Liver (tissue), 9 donors: Measurements from ENCODE around the gene PAPSS1. TPM values are rescaled to one million over a fixed set of nuclear protein-coding genes. Genes with fewer than 3 reads are reported as not detected.

ENCODE experiments used
- DNase-seq: peaks from one replicate; pipeline ENCODE4 v3.0.0-alpha.2; 2017; ENCODE audit warnings: low spot score
- H3K27ac ChIP-seq, 2 donors: one replicate each; pipeline ENCODE4 v1.7.0; 2013; ENCODE audit warnings: inconsistent platforms in 2 of 2, low read length in 2 of 2, control low read depth in 1 of 2, low read depth in 1 of 2, mild to moderate bottlenecking in 1 of 2
- H3K27me3 ChIP-seq, 4 donors: one replicate each; pipeline versions ENCODE4 v1.6.1 to v1.7.0; 2013; ENCODE audit warnings: low read length in 3 of 4, inconsistent platforms in 1 of 4, mild to moderate bottlenecking in 1 of 4, moderate library complexity in 1 of 4; ENCODE audit not compliant: control insufficient read depth in 4 of 4, insufficient read depth in 4 of 4
- H3K36me3 ChIP-seq, 4 donors: one replicate each; pipeline versions ENCODE4 v1.6.1 to v1.7.0; 2013; ENCODE audit warnings: low read length in 3 of 4, mild to moderate bottlenecking in 3 of 4, low read depth in 1 of 4, moderate library complexity in 1 of 4; ENCODE audit not compliant: control insufficient read depth in 4 of 4, insufficient read depth in 3 of 4
- H3K4me1 ChIP-seq, 4 donors: one replicate each; pipeline versions ENCODE4 v1.6.1 to v1.7.0; 2013; ENCODE audit warnings: low read length in 3 of 4, mild to moderate bottlenecking in 3 of 4, moderate library complexity in 1 of 4; ENCODE audit not compliant: control insufficient read depth in 4 of 4, insufficient read depth in 4 of 4
- H3K4me3 ChIP-seq, 3 donors: one replicate each; pipeline versions ENCODE4 v1.6.1 to v1.7.0; 2013; ENCODE audit warnings: low read length in 3 of 3, control low read depth in 1 of 3, low read depth in 1 of 3, mild to moderate bottlenecking in 1 of 3
- H3K9ac ChIP-seq, 2 donors: one replicate each; pipeline ENCODE4 v1.7.0; 2013; ENCODE audit warnings: low read length in 2 of 2, mild to moderate bottlenecking in 2 of 2, moderate library complexity in 2 of 2, control low read depth in 1 of 2, low read depth in 1 of 2
- H3K9me3 ChIP-seq, 4 donors: one replicate each; pipeline versions ENCODE4 v1.6.1 to v1.7.0; 2013; ENCODE audit warnings: low read length in 3 of 4; ENCODE audit not compliant: control insufficient read depth in 4 of 4
- ATF3 ChIP-seq: IDR thresholded peaks from 2 replicates; pipeline ENCODE4 v1.6.1; 2016; ENCODE audit warnings: antibody characterized with exemption
- CTCF ChIP-seq: fragments of 150-350 bp; IDR thresholded peaks from 2 replicates; pipeline ENCODE4 v1.5.1; 2017; ENCODE audit warnings: improper control_type of control experiment, low read depth, low read length; ENCODE audit not compliant: missing input control
- EGR1 ChIP-seq, 2 donors: IDR thresholded peaks; 2 replicates each; pipeline ENCODE4 v1.6.1; 2016 to 2018; ENCODE audit warnings: antibody characterized with exemption in 2 of 2, low read depth in 2 of 2
- FOXA1 ChIP-seq: IDR thresholded peaks from 2 replicates; pipeline ENCODE4 v1.6.1; 2016; ENCODE audit warnings: antibody characterized with exemption
- GABPA ChIP-seq, 2 donors: IDR thresholded peaks in 1 of 2; conservative IDR thresholded peaks in 1 of 2; 2 replicates each; pipeline ENCODE4 v1.6.1; 2016; ENCODE audit warnings: antibody characterized with exemption in 2 of 2, mild to moderate bottlenecking in 1 of 2, moderate library complexity in 1 of 2
- HNF4A ChIP-seq, 2 donors: conservative IDR thresholded peaks; 2 replicates each; pipeline ENCODE4 v1.6.1; 2016; ENCODE audit warnings: antibody characterized with exemption in 2 of 2, mild to moderate bottlenecking in 2 of 2
- HNF4G ChIP-seq: IDR thresholded peaks from 2 replicates; pipeline ENCODE4 v1.6.1; 2016; ENCODE audit warnings: antibody characterized with exemption
- JUND ChIP-seq, 2 donors: IDR thresholded peaks; 2 replicates each; pipeline ENCODE4 v1.6.1; 2016; ENCODE audit warnings: antibody characterized with exemption in 2 of 2
- MAX ChIP-seq: IDR thresholded peaks from 2 replicates; pipeline ENCODE4 v1.6.1; 2016; ENCODE audit warnings: antibody characterized with exemption
- NR2F2 ChIP-seq: IDR thresholded peaks from 2 replicates; pipeline ENCODE4 v1.6.1; 2016; ENCODE audit warnings: antibody characterized with exemption
- RAD21 ChIP-seq, 2 donors: IDR thresholded peaks; 2 replicates each; pipeline ENCODE4 v1.6.1; 2016; ENCODE audit warnings: antibody characterized with exemption in 2 of 2, mild to moderate bottlenecking in 2 of 2
- REST ChIP-seq: IDR thresholded peaks from 2 replicates; pipeline ENCODE4 v1.6.1; 2016; ENCODE audit warnings: antibody characterized with exemption, mild to moderate bottlenecking
- RXRA ChIP-seq, 2 donors: IDR thresholded peaks; 2 replicates each; pipeline ENCODE4 v1.6.1; 2017 to 2018; ENCODE audit warnings: antibody characterized with exemption in 2 of 2, mild to moderate bottlenecking in 1 of 2
- SP1 ChIP-seq: IDR thresholded peaks from 2 replicates; pipeline ENCODE4 v1.6.1; 2018; ENCODE audit warnings: antibody characterized with exemption, mild to moderate bottlenecking
- TAF1 ChIP-seq: conservative IDR thresholded peaks from 2 replicates; pipeline ENCODE4 v1.6.1; 2016; ENCODE audit warnings: antibody characterized with exemption, mild to moderate bottlenecking
- YY1 ChIP-seq: IDR thresholded peaks from 2 replicates; pipeline ENCODE4 v1.6.1; 2016; ENCODE audit warnings: antibody characterized with exemption, mild to moderate bottlenecking
- ZBTB33 ChIP-seq: IDR thresholded peaks from 2 replicates; pipeline ENCODE4 v1.6.1; 2016; ENCODE audit warnings: antibody characterized with exemption
- WGBS: extraction: QIAGEN DNeasy Blood & Tissue Kit; methylation state at CpG from one replicate; pipeline ENCODE4 v1.1.7; 2013; 5-methylcytosine and 5-hydroxymethylcytosine counted together
- polyA plus RNA-seq, 2 donors: library from polyadenylated mRNA; stranded (reverse) in 1 of 2; unstranded in 1 of 2; fragments of 200-250 nt in 1 of 2; fragments of >200 nt in 1 of 2; fragmentation: Nextera tagmentation in 1 of 2; extraction: Ambion mirVana in 1 of 2; gene quantifications; one replicate each; pipeline versions ENCODE4 v1.2.1 to v1.2.3, GENCODE V29; 2013 to 2015
- total RNA-seq, 2 donors: library from RNA; depleted of rRNA; stranded (reverse); fragments of >200 nt; gene quantifications; one replicate each; pipeline ENCODE4 v1.2.3, GENCODE V29; 2014
- donor health status: healthy.
- donor health status: healthy.
- donor health status: healthy.
- donor health status: healthy.
- donor health status: healthy.

Gene PAPSS1
- total and polyA plus RNA-seq, 4 donors = 5.7 to 17.8 (median 6.0) TPM

- Histone ChIP-seq H3K36me3 (no peaks in the 10 kb centered on the region), H3K4me3 (no peak overlapping the region), H3K4me1 (no peaks in the 10 kb centered on the region), H3K9ac (no peak overlapping the region), H3K9me3 (peaks cover 4 to 8% (median 4%) of the 10 kb centered on the region in 4 donors), H3K27me3 (no peaks in the 10 kb centered on the region), H3K27ac (no peak overlapping the region)
- TF ChIP-seq RXRA (IDR thresholded peaks at IDR 0.05) (no peak), GABPA (IDR thresholded peaks at IDR 0.05 in 1 of 2, conservative IDR thresholded peaks at IDR 0.05 in 1 of 2) (no peak), NR2F2 (no peak), ZBTB33 (no peak), FOXA1 (no peak), YY1 (no peak), HNF4G (no peak), TAF1 (no peak), HNF4A (conservative IDR thresholded peaks at IDR 0.05) (no peak), JUND (IDR thresholded peaks at IDR 0.05) (no peak), MAX (no peak), SP1 (no peak), RAD21 (IDR thresholded peaks at IDR 0.05) (no peak), EGR1 (IDR thresholded peaks at IDR 0.05; ENCODE audit: low read depth in 2 of 2) (no peak), REST (no peak), CTCF (no peak), ATF3 (no peak)
- 94% methylated on average over 10 of the region's 10 CpGs for WGBS
- no peak for DNase-seq
Observed at GRCh38 chr4:107710493-107711459, 9.3 kb downstream of the PAPSS1 start.
